ENCODE data around the gene ROBO2. TPM values are rescaled to one million over a fixed set of nuclear protein-coding genes. Genes with fewer than 3 reads are reported as not detected.
A peak's percentile ranks its signal among the peaks of the same experiment; 100 is the strongest.

Gene ROBO2
- total RNA-seq, 1 donor from 2014 or later, result 2.9 TPM

- no peak for DNase-seq (ENCODE audit: low spot score in 2 of 2)
- H3K9me3 ChIP-seq, result no peaks in the 10 kb centered on the region
- peaks cover 0 to 29% of the 10 kb centered on the region in 2 donors for H3K4me1 ChIP-seq
- TF ChIP-seq CTCF (IDR thresholded peaks at IDR 0.05), result no peak
- H3K27ac ChIP-seq, result no peak overlapping the region
- no peaks in the 10 kb centered on the region for H3K36me3 ChIP-seq
- H3K27me3 ChIP-seq, result no peaks in the 10 kb centered on the region
- intact Hi-C loops (cut with DNase I), result loop anchor here (5.0 to 10.0 kb wide), 3 partner anchors 52 to 207 kb away; no protein-coding TSS in a partner anchor
- no peak overlapping the region for H3K4me3 ChIP-seq
These were observed 285.8 kb downstream of the ROBO2 start for GRCh38 chr3:77325702-77326101.

GRCh38 chr3:77326586-77326985 lies 286.7 kb downstream of the ROBO2 start:
- no peak for TF ChIP-seq CTCF (IDR thresholded peaks at IDR 0.05)
- Histone ChIP-seq H3K9me3 (no peaks in the 10 kb centered on the region), H3K27ac (no peak overlapping the region), H3K27me3 (no peaks in the 10 kb centered on the region), H3K4me3 (no peak overlapping the region), H3K36me3 (no peaks in the 10 kb centered on the region), H3K4me1 (peaks cover 0 to 29% of the 10 kb centered on the region in 2 donors)
- no peak for DNase-seq (ENCODE audit: low spot score in 2 of 2)
- intact Hi-C loops (cut with DNase I), result loop anchor here (5.0 to 10.0 kb wide), 3 partner anchors 51 to 206 kb away; no protein-coding TSS in a partner anchor

GRCh38 chr3:77328690-77329089 lies 288.8 kb downstream of the ROBO2 start:
- Histone ChIP-seq H3K9me3 (no peaks in the 10 kb centered on the region), H3K27ac (peak overlapping the region; percentile 68 to 72), H3K36me3 (no peaks in the 10 kb centered on the region), H3K27me3 (no peaks in the 10 kb centered on the region), H3K4me3 (peak overlapping the region in 1 of 2 donors; percentile 36), H3K4me1 (peaks cover 0 to 24% of the 10 kb centered on the region in 2 donors)
- intact Hi-C loops (cut with DNase I), result loop anchor here (5.0 to 10.0 kb wide), 3 partner anchors 49 to 204 kb away; no protein-coding TSS in a partner anchor
- no peak for TF ChIP-seq CTCF (IDR thresholded peaks at IDR 0.05)
- no peak for DNase-seq (ENCODE audit: low spot score in 2 of 2)

- no peaks in the 10 kb centered on the region for H3K9me3 ChIP-seq
- peak overlapping the region in 1 of 2 donors; percentile 36 for H3K4me3 ChIP-seq
These were observed 289.2 kb downstream of the ROBO2 start for GRCh38 chr3:77329116-77329515.

DNA sequence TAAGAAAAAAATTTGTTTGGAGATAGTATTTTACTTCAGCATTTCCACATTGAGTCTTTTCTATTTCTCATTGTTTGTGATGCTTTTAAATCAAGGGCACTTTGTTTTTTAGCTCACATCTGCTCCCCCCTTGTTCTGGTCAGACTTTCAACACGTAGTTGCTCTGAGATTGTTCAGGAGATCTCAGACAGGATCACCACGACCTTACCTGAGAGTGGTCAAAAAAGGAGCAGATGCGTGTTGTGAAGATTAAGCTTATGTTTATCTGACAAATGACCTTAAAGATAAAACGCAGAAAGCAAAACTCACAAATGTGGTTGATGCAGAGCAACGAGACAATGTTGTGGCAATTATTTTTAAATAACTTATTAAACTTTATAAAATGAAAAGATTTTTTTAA lies 298.3 kb downstream of the ROBO2 start:
- Histone ChIP-seq H3K27ac (no peak overlapping the region), H3K4me3 (no peak overlapping the region), H3K4me1 (no peaks in the 10 kb centered on the region), H3K36me3 (no peaks in the 10 kb centered on the region), H3K27me3 (no peaks in the 10 kb centered on the region), H3K9me3 (no peaks in the 10 kb centered on the region)
- intact Hi-C loops (cut with DNase I), result no loop called here
- TF ChIP-seq CTCF (IDR thresholded peaks at IDR 0.05), result no peak
- no peak for DNase-seq (ENCODE audit: low spot score in 2 of 2)

More at GRCh38 chr3:77329116-77329515, 289.2 kb downstream of the ROBO2 start:
- Histone ChIP-seq H3K4me1 (peaks cover 0 to 20% of the 10 kb centered on the region in 2 donors), H3K27me3 (no peaks in the 10 kb centered on the region), H3K36me3 (no peaks in the 10 kb centered on the region), H3K27ac (peak overlapping the region; percentile 68 to 72)
- no peak for TF ChIP-seq CTCF (IDR thresholded peaks at IDR 0.05)
- no peak for DNase-seq (ENCODE audit: low spot score in 2 of 2)
- intact Hi-C loops (cut with DNase I), result loop anchor here (5.0 to 10.0 kb wide), 3 partner anchors 48 to 203 kb away; no protein-coding TSS in a partner anchor

Data from ascending aorta (tissue), 2 donors.